DOHH2 (cell line): Measurements from ENCODE around the gene PUM2.

Experiments
- H3F3A ChIP-seq: fragments of 200-600 bp; sonication (generic), shearing (Covaris generic); 2 replicates; pipeline ENCODE4 v1.6.0; 2016; ENCODE audit warnings: antibody characterized with exemption, mild to moderate bottlenecking; ENCODE audit not compliant: control insufficient read depth, insufficient read depth
- H3K27ac ChIP-seq: fragments of 200-600 bp; sonication (generic); 2 replicates; pipeline ENCODE4 v1.5.1; 2014; ENCODE audit warnings: low read depth, mild to moderate bottlenecking, low read length, moderate library complexity
- H3K27me3 ChIP-seq: fragments of 200-600 bp; sonication (generic); 2 replicates; pipeline ENCODE4 v1.6.1; 2014; ENCODE audit warnings: mild to moderate bottlenecking, low read length, mixed read lengths; ENCODE audit not compliant: control insufficient read depth
- H3K36me3 ChIP-seq: fragments of 200-600 bp; sonication (generic); 2 replicates; pipeline ENCODE4 v1.6.1; 2014; ENCODE audit warnings: mild to moderate bottlenecking, low read length, moderate library complexity, mixed read lengths; ENCODE audit not compliant: control insufficient read depth
- H3K4me1 ChIP-seq: fragments of 200-600 bp; sonication (generic); 2 replicates; pipeline ENCODE4 v1.6.1; 2014; ENCODE audit warnings: mild to moderate bottlenecking, low read length, mixed read lengths; ENCODE audit not compliant: control insufficient read depth
- H3K4me2 ChIP-seq: fragments of 200-600 bp; sonication (generic); 2 replicates; pipeline ENCODE4 v1.6.0; 2014; ENCODE audit warnings: mild to moderate bottlenecking, low read length, moderate library complexity
- H3K4me3 ChIP-seq: fragments of 200-600 bp; sonication (generic); 2 replicates; pipeline ENCODE4 v1.5.1; 2014; ENCODE audit warnings: mild to moderate bottlenecking, low read length, mixed read lengths
- H3K79me2 ChIP-seq: fragments of 200-600 bp; sonication (generic); 2 replicates; pipeline ENCODE4 v1.6.1; 2014; ENCODE audit warnings: mild to moderate bottlenecking, low read length, mixed read lengths; ENCODE audit not compliant: control insufficient read depth
- H3K9me2 ChIP-seq: fragments of 200-600 bp; sonication (generic); replicated peaks from 2 replicates; pipeline ENCODE4 v1.6.1; 2014; ENCODE audit warnings: mild to moderate bottlenecking, low read length, mixed read lengths; ENCODE audit not compliant: control insufficient read depth
- H3K9me3 ChIP-seq: fragments of 200-600 bp; sonication (generic); 2 replicates; pipeline ENCODE4 v1.6.1; 2014; ENCODE audit warnings: antibody characterized with exemption, low read length, mixed read lengths; ENCODE audit not compliant: control insufficient read depth, insufficient read depth
- H4K20me1 ChIP-seq: fragments of 200-600 bp; sonication (generic); 2 replicates; pipeline ENCODE4 v1.6.0; 2014; ENCODE audit warnings: low read depth, mild to moderate bottlenecking, antibody characterized with exemption, low read length, moderate library complexity; ENCODE audit not compliant: control insufficient read depth, insufficient read depth
- EZH2phosphoT487 ChIP-seq: fragments of 200-600 bp; sonication (generic); IDR thresholded peaks from 2 replicates; pipeline ENCODE4 v1.6.1; 2017; ENCODE audit warnings: borderline replicate concordance, mild to moderate bottlenecking, antibody characterized with exemption, low read length, moderate library complexity, mixed read lengths
- TF ChIP-seq, protein P1 (sequence below): fragments of 200-600 bp; sonication (generic); IDR thresholded peaks from one replicate; pipeline ENCODE4 v1.5.1; 2014; ENCODE audit warnings: antibody characterized with exemption, mild to moderate bottlenecking, low read depth, low read length; ENCODE audit not compliant: poor library complexity, severe bottlenecking

Gene PUM2

DNA sequence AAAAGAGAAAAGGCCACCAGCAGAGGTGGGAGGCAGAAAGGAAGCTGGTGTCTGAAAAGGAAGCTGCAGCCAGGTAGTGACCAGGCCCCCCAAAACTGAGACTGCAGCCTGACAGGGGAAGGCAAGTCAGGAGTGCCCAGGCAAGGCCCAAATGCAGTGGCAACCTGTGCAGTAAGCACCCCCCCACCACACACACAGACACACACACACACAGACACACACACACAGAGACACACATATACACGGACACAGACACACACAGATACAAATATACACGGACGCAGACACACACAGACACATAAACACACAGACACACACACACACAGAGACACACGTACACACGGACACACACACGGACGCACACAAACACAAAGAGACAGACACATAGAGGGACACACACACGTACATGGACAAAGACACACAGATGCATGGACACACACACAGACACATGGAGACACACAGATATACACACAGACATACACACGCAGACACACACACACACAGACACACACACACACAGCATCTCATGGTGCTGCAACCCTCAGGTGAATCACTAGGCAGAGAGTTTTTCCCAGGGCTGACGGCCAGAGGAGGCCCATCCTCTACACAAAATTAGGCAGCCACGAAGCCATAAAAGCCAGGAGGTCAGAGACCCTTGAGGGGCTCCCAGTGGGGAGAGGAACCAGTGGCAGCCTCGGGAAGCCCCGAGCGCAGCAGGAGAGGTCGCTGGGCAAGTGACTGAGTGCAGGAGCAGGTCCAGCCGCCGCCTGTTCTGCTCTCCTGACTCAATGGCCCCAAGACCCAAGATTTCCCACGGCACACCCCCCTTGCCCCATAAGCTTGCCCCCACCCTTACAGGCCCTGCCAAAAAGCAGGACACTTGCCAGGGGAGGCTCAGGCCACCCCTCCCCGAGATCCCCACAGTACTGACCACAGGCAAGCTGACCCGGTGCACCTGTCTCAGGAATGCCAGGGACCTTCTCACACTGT, 132.0 kb downstream of the PUM2 start:
- Histone ChIP-seq H3K9me3 (no peaks in the 10 kb centered on the region), H3K9me2 (no peaks in the 10 kb centered on the region), H4K20me1 (0 out of 2 replicates have a peak, but pooled peaks cover 5% of the 10 kb centered on the region), H3K27me3 (peaks cover 32% of the 10 kb centered on the region), H3F3A (no peaks in the 10 kb centered on the region), H3K4me1 (peaks cover 17% of the 10 kb centered on the region), H3K4me3 (no peak overlapping the region), H3K27ac (no peak overlapping the region), H3K4me2 (no peak overlapping the region), H3K36me3 (no peaks in the 10 kb centered on the region), H3K79me2 (no peaks in the 10 kb centered on the region)
- TF ChIP-seq EZH2phosphoT487, result no peak
- TF ChIP-seq, protein P1, sequence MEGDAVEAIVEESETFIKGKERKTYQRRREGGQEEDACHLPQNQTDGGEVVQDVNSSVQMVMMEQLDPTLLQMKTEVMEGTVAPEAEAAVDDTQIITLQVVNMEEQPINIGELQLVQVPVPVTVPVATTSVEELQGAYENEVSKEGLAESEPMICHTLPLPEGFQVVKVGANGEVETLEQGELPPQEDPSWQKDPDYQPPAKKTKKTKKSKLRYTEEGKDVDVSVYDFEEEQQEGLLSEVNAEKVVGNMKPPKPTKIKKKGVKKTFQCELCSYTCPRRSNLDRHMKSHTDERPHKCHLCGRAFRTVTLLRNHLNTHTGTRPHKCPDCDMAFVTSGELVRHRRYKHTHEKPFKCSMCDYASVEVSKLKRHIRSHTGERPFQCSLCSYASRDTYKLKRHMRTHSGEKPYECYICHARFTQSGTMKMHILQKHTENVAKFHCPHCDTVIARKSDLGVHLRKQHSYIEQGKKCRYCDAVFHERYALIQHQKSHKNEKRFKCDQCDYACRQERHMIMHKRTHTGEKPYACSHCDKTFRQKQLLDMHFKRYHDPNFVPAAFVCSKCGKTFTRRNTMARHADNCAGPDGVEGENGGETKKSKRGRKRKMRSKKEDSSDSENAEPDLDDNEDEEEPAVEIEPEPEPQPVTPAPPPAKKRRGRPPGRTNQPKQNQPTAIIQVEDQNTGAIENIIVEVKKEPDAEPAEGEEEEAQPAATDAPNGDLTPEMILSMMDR, result no peak

DNA sequence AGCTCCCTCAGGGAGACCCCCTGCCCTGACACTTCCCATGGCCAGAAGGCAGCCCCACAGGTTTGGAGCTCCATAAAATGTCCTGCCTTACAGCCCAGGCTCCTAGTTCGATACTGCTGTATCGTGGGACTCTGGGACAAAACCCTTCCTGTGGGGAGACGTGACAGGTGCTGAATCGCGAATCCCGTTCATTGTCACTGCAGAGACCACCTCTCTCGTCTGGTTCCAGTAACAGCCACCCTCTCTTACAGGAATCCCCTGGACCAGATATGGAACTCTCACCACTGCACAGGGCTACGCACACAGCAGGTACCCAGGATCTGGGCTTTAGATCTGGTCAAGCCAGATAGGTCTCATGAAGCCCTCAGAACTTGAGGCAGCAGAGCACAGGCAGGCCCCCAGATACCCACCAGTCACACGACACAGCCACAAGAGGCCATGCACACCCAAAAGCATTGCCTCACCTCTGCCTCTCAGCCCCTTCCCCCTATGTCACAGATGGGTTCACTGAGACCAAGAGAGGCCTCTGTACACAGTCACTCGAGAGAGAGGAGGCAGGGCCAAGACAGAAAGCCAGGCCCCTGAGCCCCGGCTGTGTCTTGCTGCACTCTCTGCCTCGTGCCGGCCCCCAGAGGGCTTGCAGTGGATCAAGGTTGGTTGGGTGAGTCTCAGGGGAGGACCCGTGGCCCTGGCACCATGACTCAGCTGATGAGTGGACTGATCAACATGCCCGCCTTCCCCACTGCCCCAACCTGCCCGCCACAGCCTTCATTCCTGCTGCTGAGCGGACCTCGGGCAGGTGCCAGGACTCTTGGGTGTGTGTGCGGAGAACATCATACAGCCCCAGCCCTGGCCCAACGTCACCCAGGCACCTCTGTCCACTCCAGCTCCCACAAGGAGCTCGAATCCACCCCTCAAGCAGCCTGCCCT, 133.3 kb downstream of the PUM2 start:
- H3F3A ChIP-seq, result no peaks in the 10 kb centered on the region
- no peak overlapping the region for H3K27ac ChIP-seq
- H3K4me2 ChIP-seq, result no peak overlapping the region
- H3K9me3 ChIP-seq, result no peaks in the 10 kb centered on the region
- H3K36me3 ChIP-seq, result no peaks in the 10 kb centered on the region
- H3K4me1 ChIP-seq, result peaks cover 22% of the 10 kb centered on the region
- TF ChIP-seq EZH2phosphoT487, result no peak
- TF ChIP-seq, protein P1, result no peak
- H4K20me1 ChIP-seq, result no peaks in the 10 kb centered on the region
- H3K9me2 ChIP-seq, result no peaks in the 10 kb centered on the region
- H3K79me2 ChIP-seq, result no peaks in the 10 kb centered on the region
- no peak overlapping the region for H3K4me3 ChIP-seq
- peaks cover 27% of the 10 kb centered on the region for H3K27me3 ChIP-seq

DNA sequence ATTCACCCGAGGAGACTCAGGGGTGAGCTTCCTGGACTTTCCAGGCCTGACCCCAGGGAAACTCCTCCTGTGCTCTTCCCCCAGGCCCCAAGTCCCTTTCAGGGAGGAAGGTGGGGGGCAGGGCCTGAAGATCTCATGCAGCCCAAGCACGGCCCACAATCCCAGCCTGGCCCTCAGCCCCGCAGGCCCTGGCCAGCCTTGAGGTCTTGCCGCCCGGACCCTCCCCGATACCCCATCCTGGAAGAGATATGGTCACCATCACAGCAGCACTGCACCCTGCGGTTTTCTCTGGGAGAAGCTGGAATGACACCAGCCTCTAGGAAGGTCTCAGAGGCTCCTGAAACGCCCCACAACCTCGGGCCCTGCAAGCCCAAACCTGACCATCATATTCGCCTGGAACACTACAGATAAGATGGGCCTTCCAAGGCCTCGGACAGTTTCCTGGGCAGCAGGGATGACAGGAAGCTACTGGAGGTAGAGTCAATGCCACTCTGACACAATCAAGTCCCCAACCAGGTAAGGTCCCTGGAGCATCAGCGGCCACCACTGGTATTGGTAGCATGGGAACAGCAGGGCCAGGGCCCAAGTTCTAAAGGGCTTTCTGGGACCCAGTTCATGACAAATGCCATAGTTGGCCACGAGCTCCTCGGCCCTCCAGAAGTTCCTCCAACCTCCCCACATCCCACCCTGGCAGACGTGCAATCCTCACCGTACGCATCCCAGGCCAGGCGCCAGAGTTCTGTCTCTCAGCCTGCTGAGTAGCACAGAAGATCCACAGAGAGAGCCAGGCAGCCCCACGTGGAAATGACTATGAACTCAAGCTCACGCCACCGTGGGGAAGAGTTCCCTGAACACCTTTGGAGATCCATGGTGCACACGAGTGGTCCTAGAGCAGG, 134.3 kb downstream of the PUM2 start:
- no peaks in the 10 kb centered on the region for H4K20me1 ChIP-seq
- no peak overlapping the region for H3K4me2 ChIP-seq
- H3K4me3 ChIP-seq, result no peak overlapping the region
- no peak overlapping the region for H3K27ac ChIP-seq
- no peak for TF ChIP-seq EZH2phosphoT487
- TF ChIP-seq, protein P1, result no peak
- no peaks in the 10 kb centered on the region for H3K9me2 ChIP-seq
- no peaks in the 10 kb centered on the region for H3K36me3 ChIP-seq
- no peaks in the 10 kb centered on the region for H3K79me2 ChIP-seq
- H3K4me1 ChIP-seq, result peaks cover 25% of the 10 kb centered on the region
- no peaks in the 10 kb centered on the region for H3F3A ChIP-seq
- peaks cover 17% of the 10 kb centered on the region for H3K27me3 ChIP-seq
- no peaks in the 10 kb centered on the region for H3K9me3 ChIP-seq
